Astrocyte of the cerebellum (primary cell): ENCODE measurements around the gene PEAK1.
A peak's percentile ranks its signal among the peaks of the same experiment; 100 is the strongest.

ENCODE experiments used
- DNase-seq: peaks from one replicate; pipeline ENCODE4 v3.0.0-alpha.2; 2011; ENCODE audit warnings: low read depth
- H3K4me3 ChIP-seq: 2 replicates; pipeline ENCODE4 v1.5.1; 2011; ENCODE audit warnings: mild to moderate bottlenecking, low read depth, low read length, moderate library complexity
- in situ Hi-C: cut with HindIII; loops from 2 replicates; pipeline ENCODE4 v1.10.0; 2017; ENCODE audit warnings: low sequenced_read_pairs
- TF ChIP-seq, protein P1 (sequence below): IDR thresholded peaks from 2 replicates; pipeline ENCODE4 v1.5.1; 2012; ENCODE audit warnings: low read length, low read depth, moderate library complexity, mild to moderate bottlenecking; ENCODE audit errors: missing control alignments

Gene PEAK1

DNA sequence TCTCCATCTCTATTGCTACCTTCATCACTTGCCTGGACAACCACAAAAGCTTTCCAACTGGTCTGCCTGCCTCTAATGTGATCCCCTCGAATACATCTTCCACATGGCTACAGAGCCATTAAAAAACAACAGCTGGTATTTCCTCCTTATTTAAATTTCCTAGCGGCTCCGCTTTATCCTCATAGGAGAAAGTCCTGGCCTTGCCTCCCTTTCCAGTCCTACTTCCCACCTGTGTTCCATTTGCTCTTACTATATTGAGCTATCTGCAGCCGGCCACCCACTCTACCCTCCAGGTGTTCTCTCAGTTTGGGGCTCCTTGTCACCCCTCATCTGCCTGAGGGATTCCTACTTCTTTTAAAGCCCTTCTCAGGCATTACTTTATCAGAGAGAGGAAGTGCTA, 299.3 kb downstream of the PEAK1 start:
- in situ Hi-C loops: loop anchor here (10.0 kb wide), 1 partner anchor 414 kb away; no protein-coding TSS in a partner anchor
- TF ChIP-seq, protein P1, sequence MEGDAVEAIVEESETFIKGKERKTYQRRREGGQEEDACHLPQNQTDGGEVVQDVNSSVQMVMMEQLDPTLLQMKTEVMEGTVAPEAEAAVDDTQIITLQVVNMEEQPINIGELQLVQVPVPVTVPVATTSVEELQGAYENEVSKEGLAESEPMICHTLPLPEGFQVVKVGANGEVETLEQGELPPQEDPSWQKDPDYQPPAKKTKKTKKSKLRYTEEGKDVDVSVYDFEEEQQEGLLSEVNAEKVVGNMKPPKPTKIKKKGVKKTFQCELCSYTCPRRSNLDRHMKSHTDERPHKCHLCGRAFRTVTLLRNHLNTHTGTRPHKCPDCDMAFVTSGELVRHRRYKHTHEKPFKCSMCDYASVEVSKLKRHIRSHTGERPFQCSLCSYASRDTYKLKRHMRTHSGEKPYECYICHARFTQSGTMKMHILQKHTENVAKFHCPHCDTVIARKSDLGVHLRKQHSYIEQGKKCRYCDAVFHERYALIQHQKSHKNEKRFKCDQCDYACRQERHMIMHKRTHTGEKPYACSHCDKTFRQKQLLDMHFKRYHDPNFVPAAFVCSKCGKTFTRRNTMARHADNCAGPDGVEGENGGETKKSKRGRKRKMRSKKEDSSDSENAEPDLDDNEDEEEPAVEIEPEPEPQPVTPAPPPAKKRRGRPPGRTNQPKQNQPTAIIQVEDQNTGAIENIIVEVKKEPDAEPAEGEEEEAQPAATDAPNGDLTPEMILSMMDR: no peak
- H3K4me3 ChIP-seq: no peak overlapping the region
- no peak for DNase-seq

DNA sequence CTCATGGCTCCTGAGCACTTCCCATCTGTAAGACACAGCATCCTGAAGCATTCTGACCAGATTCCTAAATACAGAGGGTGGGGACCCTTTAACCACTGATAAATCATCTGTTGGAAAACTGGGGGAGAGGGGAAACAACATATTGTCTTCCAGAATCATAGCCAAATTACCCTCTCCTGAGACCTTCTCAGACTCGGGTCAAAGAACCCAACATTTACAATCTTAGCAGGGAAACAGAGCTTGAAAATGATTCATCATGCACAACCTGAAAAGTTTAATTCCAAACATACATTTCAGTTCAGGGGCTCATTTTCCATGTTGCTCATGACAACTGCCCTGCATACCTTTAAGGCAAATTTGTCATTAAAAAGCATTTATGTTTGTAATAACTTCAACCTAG, 300.5 kb downstream of the PEAK1 start:
- in situ Hi-C loops: no loop called here
- no peak overlapping the region for H3K4me3 ChIP-seq
- TF ChIP-seq, protein P1: no peak
- no peak for DNase-seq

DNA sequence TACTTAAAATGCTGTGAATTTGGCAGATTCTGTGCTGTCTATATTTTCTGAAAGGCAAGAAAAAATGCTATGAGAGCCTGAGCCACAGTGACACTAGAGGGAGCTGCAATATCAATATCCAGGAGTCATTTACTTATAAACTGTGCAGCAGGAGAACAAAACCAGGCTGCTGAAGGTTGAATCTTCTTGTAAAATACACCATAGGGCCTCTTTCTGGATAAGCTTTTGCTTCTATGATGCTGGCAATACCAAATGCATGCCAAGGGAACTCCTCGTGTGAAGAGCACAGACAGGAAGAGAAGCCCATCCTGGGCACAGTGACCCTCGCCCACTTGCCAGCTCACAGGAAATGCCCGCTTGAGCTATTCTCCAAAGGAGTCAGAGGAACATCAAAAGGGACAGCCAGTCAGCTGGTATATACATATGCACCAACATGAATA, 301.0 kb downstream of the PEAK1 start:
- in situ Hi-C loops: no loop called here
- H3K4me3 ChIP-seq: no peak overlapping the region
- DNase-seq: peak; percentile 78
- TF ChIP-seq, protein P1: peak; percentile 89

DNA sequence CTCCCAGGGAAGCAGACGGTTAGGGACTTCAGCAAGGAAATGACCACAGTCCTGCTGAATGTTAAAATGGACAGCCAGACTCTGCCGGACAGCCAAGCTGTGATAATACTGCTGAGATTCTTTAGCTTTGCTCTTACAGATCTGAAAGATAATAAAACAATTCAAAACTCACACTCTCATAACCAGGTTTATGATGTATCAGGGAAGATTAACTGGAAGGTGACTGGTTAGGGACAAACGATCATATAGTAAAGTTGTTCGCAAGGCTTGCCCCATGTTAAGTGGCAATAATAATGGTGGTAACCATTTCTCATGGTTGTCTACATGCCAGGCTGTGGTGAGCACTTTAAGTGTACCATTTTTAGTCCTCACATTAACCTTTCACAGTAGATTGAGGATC, 304.7 kb downstream of the PEAK1 start:
- no peak for DNase-seq
- TF ChIP-seq, protein P1: no peak

DNA sequence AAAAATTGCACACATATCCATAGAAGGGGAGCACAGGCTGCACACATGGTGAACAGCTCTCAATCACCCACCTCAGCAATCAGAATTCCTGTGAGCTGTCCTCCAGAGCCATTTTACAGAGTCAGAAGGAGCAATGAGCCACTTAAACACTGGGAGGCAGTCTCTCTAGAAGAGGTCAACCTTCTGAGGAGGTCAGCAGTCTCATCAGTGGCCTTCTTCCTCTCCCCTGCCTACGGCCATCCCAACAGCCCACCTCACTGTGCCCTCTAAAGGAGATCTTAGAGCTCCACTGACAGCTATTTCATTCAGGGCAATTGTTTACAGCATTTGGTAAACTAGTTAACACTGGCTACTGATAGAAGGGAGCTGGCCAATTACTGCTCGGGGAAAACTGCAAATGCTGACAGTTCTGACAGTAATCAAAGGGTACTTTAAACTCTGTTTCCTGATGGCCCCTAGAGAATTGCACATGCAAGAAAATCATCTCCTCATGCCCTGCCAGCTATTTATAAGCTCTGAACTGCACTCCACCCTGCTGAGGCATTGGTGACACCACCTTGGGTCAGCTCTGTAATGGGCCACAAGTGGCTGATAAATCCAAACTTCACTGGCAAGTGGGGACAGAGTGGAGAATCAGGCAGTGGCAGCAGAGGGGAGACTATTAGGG, 306.9 kb downstream of the PEAK1 start:
- H3K4me3 ChIP-seq: no peak overlapping the region
- DNase-seq: no peak
- TF ChIP-seq, protein P1: no peak
- in situ Hi-C loops: no loop called here

More for the DNA sequence above, 304.7 kb downstream of the PEAK1 start:
- in situ Hi-C loops: no loop called here
- no peak overlapping the region for H3K4me3 ChIP-seq

DNA sequence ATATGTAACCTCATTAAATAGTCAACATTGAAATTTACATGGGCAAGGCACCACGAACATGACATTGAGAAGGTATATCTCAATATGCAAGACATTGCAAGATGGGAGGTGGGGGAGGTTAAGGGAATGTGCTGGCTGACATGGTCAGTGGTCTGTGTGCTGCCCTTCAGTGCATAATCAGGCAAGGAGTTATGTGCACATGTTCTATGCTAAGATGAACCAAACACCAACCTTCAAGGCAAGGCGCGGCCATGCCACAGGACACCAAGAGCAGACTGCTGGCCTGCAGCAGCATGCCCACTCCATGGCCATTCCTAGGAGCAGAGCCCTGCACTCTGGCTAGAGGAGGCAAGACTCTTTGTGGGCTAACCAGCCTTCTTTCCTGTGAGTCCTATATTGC, 308.1 kb downstream of the PEAK1 start:
- in situ Hi-C loops: no loop called here

More for the DNA sequence above, 308.1 kb downstream of the PEAK1 start:
- H3K4me3 ChIP-seq: no peak overlapping the region
- TF ChIP-seq, protein P1: no peak
- DNase-seq: no peak
